IPS-NIHi7 (cell line): ENCODE results near the gene TEX22.

Source experiments
- DNase-seq: peaks from one replicate; pipeline ENCODE4 v3.0.0; 2012; ENCODE audit warnings: mixed read lengths; ENCODE audit errors: extremely low spot score

TEX22 gene

DNA sequence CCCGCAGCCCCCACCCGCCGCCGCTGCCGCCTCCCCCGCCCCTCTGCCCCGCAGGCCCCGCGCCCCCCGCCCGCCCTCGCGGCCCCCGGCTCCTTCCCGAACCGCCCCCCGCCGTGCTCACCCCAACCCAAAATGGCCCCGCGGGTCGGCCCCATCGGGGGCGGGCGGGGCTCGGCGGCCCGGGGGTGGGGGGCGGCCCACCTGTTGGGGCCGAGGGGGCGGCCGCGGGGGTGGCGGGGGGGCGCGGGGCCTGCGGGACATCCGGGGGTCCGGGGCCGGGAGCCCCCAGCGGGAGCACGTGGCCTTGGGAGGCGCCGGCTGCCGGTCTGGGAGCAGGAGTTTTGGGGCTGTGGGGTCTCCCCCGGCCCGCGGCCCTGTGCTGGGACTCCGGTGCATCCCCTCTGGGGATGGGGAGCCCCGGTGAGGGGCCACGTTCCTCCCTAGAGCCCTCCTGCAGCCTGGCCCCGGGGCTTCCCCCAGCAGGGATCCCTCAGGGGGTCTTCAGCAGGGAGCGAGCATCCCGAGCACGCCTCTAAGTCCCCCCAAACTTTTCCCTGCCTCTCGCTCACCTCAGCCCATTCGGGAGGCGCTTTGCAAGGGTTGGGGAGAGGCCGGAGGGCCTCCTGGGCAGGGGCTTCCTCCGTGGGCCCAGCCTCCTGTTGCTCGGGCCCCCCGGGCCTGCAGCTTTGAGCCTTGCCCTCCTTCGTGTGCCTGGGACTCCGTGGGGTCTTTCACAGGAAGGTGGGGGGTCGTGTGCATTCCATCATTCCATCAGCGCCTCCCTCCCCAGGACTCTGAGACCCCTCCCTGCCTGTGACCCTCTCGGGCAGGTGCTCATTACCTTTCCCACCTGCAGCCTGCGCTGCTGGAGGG, 22.0 kb downstream of the TEX22 start:
- DNase-seq = peak; percentile 29

DNA sequence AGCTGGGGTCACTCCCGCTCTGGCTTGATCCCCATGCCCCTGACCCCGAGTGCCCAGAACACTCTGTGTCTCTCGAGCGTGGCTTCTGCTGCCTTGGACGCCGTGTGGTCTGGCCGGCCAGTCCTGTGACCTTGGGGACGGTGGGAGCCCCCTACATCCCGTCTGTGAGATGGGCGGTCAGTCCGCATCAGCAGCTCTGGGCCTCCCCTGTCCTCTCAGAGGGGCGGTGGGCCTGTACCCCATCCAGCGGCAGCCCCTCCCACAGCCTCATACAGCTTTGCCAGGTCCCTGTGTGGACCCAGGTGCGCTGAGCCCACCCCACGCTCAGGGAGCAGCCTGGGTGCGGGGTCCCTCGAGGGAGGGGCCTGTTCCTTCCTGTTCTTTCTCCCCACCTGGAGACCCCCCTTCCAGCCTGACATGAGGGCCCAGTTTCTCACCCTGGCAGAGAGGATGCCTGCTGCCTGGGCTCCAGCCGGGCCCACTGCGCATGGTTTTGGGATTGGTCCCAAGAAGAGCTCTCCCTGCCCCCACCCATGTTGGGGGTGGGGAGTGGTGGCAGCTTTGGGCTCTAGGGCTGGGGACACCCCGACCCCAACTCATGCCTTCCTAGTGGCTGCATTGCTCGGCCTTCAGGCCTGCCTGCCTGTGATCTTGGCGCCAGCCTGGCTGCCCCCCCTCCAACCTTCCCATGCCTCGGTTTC, 22.8 kb downstream of the TEX22 start:
- DNase-seq = no peak

DNA sequence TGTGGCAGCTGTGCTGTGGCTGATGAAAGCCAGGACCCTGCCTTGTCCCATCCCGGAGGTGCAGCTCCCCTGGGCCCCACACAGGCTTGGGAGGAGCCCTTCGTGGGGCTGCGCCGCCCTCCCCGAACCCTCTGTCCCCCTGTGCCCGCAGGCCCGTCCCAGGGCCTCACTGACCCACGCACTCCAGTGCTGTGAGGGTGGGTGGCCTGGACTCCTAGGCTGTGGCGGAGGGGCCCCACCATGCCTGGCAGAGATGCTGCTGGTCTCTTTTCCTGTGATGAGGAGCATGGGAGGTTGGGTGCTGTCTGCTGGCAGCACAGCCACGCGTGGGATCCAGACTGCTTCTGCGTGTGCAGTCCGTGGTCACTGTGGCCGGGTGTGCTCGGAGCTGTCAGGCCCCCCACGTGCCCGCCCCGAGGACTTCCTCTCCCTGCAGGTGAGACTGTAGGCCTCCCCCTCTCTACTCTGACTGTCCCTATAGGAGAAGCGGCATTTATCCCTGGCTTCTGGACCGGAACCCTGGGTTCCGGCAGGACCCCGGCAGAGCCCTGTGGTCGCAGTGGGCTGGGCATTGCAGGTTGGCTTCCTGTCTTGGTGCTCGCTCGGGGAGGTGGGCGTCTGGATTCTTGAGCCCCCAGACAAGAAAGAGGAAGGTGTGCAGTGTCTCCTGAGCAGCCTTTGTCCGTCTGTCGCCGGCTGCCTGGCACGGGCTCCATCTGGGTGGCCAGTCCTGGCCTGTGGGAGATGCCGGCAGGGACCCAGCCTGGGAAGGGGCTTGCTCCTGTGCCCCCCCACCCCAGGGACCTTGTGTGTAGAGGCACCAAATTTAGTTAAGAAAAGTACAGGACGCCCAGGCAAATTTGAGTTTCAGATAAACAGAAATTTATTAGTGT, 23.6 kb downstream of the TEX22 start:
- no peak for DNase-seq

DNA sequence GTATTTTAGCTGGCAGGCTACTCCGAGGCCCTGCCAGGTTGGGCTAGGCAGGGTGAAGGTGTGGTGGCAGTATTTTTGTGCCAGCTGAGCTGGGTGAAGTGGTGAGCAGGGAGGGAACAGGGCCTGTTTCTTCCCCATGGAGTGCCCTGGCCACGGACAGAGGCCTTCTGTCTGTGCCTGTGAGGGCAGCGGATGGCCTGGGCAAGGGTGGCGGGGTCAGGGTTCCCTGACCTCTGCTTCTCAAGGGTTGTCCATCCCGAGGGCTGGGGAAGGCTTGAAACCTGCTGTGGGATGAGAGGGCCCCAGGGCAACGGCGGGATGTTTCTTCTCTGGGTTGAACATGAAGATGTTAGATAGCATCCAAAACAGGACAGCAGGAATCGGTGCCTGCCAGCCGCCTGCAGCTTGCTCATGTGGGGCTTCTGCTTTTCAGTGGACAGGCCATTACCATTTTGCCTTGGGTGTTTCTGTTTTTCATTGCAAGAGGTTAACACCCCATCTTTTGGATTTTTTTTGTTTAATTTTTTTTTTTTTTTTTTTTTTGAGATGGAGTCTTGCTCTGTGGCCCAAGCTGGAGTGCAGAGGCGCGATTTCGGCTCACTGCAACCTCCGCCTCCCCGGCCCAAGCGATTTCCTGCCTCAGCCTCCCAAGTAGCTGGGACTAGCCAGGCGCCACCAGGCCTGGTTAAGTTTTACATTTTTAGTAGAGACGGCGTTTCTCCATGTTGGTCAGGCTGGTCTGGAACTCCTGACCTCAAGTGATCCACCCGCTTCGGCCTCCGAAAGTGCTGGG, 24.6 kb downstream of the TEX22 start:
- DNase-seq = no peak

DNA sequence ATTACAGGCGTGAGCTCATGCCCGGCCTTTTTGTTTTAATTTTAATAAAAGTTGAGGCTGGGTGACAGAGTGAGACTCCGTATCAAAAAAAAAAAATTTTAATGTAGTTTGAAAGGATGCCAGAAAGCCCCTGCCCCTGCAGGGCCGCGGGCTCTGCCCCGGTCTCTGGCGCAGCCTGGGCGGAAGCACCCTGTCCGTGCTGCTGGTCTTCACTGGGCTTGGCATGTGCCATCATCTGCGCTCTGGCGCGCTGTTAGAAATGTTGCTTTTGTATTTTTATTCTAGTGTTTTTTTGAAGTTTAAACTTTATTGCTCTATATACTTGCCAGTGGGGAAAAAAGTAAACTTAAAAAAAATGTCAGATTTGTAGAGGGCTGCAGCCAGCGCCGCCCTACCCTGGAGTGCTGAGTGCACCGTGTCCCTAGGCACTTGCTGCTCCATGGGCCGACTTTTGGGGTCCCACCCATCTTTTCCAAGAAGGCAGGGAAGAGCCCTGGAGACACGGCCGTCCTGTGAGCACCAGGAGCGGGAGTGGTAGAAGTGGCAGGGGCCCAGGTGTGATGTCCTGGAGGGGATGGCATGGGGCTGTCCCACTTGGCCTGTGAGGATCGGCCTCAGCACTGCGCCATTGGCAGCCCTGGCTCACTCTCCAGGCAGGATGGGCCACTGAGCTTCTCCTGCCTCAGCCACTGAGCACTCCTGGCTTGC, 25.3 kb downstream of the TEX22 start:
- DNase-seq = no peak

DNA sequence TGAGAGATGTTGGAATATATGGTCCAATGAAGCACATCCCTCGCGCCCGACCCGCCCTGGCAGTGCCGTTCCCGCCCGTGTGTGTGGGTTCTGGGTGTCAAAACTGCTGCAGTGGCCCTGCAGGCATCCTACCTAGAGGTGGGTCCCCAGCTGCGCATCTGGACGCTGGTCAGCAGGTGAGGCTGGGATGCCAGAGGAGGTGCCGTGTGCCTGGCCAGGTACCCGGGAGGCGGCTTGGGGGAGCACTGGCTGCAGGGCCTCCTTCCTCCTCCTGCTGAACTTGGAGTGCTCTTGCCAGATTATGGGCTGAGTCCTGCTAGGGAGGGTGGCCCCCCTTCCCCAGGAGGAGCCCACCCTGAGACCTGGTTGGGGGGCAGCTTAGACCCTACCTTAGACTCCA, 26.5 kb downstream of the TEX22 start:
- DNase-seq = no peak

DNA sequence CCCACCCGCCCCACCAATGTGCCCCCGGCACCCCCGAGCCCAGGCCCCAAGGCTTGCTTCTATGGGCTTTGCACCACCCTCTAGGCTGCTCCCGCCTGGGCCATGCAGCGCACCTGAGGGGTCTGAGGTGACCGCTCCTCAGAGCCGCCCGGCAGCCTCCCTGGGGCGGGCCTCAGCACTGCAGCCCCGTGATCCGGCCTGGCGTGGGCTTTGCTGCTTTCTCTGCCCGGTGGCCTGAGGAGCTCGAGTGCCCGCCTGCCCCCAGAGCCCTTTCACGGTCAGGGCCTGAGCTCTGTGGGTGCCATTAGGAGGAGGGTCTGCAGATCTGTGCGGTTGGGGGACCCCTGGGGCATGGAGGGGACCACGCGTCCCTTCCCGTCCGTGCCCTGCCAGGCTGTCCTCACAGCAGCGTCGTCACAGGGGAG, 27.5 kb downstream of the TEX22 start:
- DNase-seq = no peak

DNA sequence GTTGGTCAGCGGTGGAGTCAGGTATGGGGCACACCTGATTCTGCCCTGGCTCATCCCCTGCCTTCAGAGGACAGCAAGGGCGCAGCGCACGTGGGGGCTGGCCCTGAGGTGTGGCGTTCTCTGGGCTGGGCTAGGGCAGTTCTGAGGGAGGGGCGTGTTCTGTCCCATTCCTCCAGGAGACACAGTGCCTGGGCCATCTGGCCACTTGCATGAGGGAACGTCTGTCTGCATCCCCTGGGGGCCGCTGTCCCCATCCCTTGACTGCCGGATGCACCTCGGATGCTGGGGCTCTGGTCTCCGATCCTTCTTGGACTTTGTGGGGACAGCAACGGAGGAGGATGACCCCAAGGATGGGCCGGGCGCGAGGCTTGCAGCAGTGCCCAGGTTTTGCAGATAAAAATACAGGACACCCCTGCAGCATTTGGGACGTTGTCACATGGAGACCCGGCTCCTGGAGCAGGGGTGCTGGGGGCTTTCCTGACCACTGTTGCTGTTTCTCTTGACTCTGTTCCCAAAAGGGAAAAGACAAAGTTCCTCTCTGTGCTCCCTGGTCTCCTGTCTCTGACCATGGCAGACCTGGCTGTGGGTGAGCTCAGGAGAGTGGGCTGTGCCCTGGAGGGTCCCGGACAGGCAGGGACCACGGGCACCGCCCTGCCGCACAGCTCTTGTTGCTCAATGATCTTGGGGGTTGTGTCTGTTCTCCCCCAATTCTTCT, 28.2 kb downstream of the TEX22 start:
- no peak for DNase-seq

DNA sequence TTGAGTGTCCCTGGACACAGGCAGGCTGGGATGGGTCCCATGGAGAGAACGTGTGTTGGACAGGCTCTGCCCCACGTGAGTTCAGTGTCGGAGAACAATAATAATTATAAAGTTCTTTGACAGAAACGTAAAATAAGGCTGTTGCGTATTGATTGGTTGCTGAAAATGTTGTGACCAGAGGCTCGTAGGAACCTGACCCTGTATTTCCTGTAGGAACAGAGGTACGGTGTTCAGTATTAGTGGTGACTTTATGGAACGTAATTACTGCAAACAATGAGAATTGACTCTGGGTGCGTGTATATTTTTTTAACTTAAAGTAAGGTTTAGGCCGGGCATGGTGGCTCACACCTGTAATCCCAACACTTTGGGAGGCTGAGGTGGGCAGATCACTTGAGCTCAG, 29.1 kb downstream of the TEX22 start:
- no peak for DNase-seq

DNA sequence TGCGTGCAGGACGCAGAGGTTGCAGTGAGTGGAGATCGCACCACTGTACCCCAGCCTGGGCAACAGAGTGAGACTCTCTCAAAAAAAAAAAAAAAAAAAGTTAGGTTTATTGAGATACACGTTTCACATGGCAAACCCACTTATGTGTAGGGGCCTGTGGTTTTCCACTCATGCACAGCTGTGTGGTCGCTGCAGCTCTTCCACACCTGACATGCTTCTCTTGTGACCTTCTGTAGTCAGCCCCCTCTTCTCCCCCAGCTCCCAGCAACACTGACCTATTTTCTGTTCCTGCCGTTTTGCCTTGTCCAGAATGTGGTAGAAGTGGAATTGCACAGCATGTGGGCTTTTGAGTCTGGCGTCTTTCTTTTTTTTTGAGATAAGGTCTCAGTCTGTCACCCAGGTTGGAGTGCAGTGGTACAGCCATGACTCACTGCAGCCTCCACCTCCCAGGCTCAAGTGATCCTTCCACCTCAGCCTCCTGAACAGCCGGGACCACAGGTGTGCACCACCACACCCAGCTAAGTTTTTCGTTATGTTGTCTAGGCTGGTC, 29.7 kb downstream of the TEX22 start:
- DNase-seq = no peak

DNA sequence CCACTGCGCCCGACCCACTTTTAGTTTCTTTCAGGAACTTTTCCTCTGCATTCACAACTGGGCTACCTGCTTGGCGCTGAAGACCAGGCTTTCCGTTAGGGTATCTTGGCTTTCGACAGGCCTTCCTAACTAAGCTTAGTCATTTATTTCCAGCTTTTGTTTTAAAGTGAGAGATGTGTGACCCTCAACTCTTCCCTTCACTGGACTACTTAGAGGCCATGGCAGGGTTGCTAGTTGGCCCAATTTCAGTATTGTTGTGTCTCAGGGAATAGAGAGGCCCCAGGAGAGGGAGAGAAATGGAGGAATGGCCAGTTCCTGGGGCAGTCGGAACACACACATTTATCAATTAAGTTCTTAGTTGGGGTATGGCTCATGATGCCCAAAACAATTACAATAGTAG, 31.7 kb downstream of the TEX22 start:
- no peak for DNase-seq

DNA sequence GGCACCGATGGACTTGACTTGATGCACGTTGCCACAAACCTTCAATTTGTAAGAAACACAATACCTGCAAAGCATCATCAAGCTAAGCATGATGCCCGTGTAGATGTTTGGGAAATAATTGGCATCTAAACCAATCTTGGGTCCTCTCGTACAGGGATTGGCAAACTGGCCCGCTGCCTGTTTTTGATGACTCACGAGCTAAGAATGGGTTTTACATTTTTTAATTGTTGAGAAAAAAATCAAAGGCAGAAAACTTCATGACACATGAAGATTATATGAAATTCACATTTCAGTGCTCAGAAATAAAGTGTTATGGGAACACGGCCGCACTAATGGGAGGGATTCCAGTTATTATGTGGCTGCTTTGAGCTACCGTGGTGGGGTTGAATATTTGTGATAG, 32.2 kb downstream of the TEX22 start:
- DNase-seq = no peak

DNA sequence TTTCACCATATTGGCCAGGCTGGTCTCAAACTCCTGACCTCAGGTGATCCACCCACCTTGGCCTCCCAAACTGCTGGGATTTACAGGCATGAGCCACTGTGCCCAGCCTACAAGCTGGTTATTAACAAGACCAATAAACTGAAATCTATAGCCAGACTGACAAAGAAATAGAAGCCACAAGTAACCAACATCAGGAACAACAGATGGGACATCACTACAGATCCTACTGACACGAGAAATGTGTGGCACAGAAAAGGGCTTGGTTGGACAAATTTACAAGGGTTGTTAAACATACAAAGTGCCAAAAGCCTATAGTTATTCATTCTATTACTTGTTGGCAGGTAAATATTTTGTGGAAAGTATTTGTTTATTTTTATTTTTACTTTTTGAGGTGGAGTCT, 32.9 kb downstream of the TEX22 start:
- no peak for DNase-seq

DNA sequence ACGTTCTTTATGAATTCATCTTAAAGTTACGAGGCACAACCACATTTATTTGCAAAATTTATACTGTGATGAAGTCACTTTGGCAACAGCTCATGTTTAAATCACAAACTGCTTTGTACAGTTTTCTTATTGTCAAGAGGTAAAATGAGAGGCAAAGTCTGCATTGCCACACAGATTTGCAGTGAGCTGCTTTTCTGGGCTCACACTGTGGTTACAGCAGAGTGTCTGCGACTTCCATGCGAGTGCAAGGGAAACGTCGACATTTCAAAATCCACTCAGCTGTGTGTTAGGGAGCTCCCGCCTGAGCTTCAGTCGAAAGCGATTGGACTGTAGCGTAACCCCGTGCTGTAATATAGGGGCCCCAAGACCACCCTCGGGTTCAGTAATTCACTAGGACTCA, 34.3 kb downstream of the TEX22 start:
- no peak for DNase-seq

DNA sequence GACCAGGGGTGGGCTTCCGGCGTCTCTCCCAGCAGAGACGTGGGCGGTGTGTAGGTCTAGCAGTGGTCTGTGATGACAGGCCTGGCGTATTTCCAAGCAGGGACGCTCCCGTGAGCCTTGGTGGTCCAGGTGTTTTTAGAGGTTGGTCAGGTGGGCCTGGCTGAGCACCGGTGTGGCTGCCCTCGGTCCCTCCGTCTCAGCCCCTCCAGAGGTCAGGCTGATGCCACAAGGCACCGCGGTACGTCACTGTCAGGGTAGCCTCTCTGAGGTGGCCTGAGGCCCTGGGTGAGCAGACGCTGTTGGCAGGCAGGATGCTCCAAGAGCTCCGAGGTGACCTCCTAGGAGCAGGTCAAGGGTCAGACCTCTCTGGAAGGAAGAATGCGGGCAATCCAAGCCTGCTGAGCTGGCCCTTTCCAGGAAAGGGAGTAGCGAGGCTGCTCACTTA, 34.8 kb downstream of the TEX22 start:
- no peak for DNase-seq

DNA sequence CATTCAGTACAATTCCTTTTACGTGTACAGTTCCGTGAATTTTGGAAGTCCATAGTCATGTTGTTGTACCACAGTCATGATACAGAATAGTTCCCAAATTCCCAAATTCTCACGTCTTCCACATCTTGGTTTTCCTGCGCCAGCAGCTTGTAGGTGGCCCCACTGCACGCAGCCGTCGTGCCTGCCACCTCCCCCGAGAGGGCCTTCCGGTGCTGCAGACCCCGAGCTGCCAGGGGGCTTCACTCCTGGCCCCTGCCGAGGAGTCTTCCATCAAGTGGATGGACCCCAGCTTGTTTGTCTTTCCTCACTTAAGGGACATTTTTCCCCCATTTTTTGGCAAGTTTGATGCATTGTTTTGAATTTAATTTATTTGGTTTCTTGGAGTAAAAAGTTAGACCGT, 38.1 kb downstream of the TEX22 start:
- no peak for DNase-seq

DNA sequence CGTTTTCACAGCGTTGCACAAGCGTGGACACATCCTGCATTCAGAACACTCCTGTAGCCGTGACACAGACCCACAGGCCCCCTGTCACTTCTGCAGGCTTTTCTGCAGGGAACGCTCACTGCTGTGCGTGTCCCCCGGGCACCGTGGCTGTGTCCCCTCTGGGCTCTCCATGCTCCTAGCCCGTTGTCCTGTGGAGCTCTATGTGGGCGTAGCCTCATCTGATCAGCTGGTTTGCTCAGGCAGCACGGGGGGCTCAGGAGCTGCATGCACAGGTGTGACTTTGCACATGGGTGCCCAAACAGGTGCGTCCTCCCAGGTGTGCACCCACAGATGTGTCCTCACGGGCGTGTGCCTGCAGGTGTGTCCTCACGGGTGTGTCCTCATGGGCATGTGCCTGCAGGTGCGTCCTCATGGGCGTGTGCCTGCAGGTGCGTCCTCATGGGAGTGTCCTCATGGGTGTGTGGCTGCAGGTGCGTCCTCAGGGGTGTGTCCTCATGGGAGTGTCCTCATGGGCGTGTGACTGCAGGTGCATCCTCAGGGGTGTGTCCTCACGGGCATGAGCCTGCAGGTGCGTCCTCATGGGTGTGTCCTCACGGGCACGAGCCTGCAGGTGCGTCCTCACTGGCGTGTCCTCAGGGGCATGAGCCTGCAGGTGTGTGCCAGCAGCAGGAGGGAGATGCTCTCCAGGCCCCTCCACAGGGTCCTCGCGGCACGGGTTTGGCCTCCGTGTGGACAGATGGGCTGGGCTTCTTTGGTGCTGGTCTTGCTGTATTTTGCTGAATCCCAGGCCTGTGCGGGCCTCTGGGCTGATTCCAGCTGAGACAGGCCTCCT, 38.8 kb downstream of the TEX22 start:
- DNase-seq = no peak

DNA sequence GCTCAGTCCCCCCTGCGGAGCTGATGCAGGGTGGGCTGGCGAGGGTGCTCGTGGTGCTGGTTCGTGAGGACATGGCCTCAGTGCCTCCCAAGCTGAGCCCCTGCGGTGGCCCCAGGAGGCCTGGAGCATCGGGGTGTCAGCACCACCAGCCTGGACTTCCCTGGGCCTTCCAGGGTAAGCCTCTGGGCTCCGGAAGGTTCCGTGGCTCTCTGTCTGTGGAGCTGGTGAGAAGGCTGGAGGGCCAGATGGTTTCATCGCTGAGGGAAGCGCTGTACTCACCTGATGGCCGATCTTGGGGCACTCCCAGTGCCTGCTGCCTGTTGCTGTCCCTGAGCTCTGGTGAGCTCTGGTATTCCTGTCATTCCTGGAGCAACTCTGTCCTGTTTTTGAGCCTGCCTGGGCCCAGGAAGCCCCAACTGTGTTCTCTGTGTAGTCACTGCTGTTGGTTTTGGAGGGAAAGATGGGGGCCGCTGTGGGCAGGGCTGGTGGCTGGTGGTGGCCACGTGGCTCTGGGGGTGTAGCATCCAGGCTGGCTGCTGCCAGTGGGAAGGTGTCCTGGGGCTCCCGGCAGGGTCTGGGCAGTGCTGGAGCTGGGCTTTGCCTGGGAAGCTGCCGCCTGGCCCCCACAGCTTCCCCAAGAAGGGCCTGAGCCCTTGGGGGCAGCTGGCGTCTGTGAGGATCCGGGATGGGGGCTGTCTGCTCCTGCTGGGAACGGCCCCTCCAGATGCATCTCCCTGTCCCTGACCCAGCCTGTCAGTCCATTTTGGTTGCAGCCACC, 39.6 kb downstream of the TEX22 start:
- DNase-seq = no peak
